HG03135 (cell line): ENCODE results near the gene NCOA6.

Experiments
- ATAC-seq: cut with Tn5 transposase; IDR thresholded peaks from one replicate; pipeline ENCODE4 v1.9.1; 2021; ENCODE audit warnings: mild to moderate bottlenecking, moderate library complexity; ENCODE audit not compliant: unreplicated experiment

The NCOA6 gene

DNA sequence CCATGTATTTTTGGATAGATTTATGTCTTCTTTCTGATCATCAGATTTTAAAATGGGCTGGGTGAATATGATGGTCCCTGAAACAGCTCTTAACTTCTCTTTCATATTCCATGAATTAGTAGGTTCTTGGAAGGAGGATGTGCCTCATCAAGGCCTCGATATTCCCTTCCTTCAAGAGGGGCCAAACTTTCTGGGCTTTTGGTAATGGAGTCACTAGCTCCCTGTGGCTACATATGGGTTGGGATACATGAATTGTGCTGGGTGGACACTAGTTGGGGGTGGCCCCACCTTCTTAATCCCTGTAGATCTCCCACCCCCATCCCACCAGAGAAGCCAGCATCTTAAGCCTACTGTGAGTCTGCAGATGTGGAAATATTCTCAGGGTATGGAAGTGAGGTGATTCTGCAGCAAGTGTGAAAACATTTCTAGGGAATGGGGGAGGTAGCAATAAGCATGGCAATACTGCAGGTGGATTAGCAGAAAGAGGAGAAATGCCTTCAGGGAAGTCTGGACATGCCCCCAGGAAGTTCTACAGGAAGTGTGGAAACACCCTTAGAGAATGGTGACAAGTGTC is 119.1 kb downstream of the NCOA6 start:
- no peak for ATAC-seq

- ATAC-seq, result no peak
Observed at GRCh38 chr20:34705397-34706301, 119.8 kb downstream of the NCOA6 start.

- no peak for ATAC-seq
Observed at GRCh38 chr20:34705008-34705396, 120.4 kb downstream of the NCOA6 start.

DNA sequence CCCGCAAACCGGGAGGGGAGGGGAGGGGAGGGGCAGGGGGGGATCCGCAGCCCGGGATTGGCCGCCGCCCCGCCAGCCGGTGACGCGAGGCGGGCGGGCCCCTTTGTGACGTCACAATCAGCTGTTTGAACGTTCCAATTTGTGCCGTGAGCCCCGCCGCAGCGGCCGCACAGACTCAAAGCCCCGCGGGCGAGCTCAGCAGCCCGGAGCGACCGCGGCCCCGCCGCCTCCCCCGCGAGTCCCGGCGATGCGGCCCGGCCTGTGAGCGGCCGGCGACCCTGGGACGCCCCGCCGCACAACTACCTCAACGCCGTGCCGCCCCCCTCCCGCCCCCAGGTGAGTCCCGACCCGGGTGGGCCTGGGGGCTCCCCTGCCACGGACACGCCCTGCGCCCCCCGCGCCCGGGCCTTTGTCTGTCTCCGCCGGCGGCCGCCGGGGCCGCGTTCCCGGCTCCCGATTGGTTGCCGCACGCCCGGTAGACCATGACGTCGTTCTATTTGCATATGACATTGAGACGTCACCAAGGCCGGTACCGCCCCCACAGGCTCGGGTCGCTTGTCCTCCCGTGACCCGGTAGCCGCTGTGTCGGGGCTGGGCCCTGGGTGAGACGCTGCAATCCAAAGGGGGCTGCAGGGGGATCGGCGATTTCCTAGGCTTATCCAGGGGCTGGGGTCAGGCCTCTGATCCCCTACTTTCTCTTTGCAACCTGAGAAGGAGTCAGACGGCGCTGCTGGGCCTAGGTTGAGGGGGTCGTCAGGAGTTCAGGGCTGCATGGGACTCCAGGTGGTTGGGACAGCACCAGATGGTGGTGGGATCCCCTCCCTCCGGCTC is 121.1 kb downstream of the NCOA6 start, which contains the start of gene TP53INP2:
TSS of gene TP53INP2 (plus strand) at position 168 of the 831 bp plus-strand sequence. CDS start 4,396 bp downstream, outside the sequence.
- ATAC-seq, result peak; percentile 42

DNA sequence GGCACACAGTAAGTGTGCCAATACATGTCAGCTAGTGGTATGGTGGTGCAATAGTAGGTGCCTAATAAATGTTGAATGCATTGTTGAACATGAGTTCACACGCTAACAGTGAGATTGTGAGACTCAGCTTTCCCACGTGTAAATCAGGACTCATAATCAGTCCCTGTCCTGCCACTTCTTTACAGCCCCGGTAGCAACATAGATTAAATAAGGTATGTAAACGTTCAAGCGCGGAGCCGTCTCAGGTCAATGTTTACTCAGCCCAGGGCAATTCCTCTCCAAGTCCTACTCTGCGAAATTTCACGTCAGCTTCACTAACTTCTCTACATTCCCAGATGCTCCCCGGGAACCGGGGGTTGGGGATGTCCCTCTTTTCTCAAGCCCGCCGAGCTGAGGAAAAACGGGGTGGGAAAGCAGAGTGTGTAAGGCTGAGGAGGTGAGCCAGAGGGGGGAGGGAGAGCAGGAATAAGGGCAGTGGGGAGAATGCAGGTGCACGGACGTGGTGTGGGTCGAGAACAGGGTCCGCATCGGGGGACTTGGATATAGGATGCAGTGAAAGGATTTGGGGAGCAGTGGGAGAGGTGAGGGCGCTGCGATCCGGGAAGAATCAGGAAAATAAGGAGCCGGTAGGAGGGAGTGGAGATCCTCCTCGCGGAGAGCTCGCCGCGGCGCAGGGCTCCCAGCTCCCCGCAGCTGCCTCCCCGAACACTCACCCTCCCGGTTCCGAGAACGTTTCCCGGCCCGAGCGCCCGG is 121.9 kb downstream of the NCOA6 start:
- peak; percentile 3 for ATAC-seq

GRCh38 chr20:34703061-34703423 is 122.4 kb downstream of the NCOA6 start:
- ATAC-seq, result no peak

DNA sequence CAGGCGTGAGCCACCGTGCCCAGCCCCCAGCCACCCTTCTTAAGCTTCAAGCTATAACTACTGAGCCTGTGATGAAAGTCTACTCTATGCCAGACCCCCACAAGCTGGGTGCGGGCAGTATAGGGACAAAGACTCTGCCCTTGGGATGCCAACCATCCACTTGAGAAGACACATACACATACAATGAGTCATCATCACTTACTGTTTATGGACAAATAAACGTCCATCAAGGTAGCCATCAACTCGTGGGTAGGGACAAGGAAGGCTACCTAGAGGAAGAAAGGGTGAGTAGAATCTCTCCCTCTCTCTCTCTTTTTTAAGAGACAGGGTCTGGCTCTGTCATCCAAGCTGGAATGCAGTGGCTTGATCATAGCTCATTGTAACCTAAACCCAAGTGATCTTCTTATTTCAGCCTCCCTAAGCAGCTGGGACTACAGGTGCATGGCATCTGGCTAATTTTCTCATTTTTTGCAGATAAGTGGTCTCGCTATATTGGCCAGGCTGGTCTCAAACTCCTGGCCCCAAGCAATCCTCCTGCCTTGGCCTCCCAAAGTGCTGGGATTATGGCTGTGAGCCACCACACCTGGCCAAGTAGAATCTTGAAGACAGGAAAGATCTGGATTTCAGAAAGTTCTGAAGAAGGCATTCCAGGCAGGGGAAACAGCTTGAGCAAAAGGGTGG is 123.9 kb downstream of the NCOA6 start:
- no peak for ATAC-seq

DNA sequence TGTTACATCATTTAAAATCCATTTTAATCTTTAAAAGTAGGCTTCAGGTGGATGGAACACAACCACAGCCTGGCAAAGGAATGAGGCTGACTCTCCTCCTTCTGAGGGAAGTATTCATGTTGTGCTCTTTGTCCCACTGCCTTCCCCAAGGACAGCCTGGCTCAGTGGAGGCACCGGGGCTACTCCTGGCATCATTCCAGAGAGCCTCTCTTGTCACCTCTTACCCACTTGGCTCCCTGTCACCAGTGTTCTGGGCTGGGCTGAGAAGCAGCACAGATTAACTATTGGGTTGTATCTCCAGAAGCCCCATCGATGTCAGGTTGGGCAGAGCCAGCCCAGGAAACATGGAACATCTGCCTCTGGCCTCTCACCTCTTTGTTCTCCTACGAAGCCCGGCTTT is 132.0 kb downstream of the NCOA6 start:
- no peak for ATAC-seq

- no peak for ATAC-seq
Observed at GRCh38 chr20:34691838-34692237, 133.6 kb downstream of the NCOA6 start.

- ATAC-seq, result no peak
Observed at GRCh38 chr20:34689486-34689885, 136.0 kb downstream of the NCOA6 start.

DNA sequence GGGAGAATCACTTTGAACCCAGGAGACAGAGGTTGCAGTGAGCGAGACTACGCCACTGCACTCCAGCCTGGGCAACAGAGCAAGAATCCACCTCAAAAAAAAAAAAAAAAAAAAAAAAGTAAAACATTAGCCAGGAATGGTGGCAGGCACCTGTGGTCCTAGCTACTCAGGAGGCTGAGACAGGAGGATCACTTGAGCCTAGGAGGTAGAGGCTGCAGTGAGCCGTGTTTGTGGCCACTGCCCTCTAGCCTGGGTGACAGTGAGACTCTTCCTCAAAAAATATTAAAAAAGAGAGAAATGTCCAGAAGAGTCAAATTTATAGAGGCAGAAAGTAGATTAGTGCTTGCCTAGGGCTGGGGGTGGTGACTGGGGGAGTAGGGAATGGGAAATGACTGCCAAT is 141.8 kb downstream of the NCOA6 start:
- no peak for ATAC-seq

- no peak for ATAC-seq
Observed at GRCh38 chr20:34680586-34681175, 144.8 kb downstream of the NCOA6 start.

- ATAC-seq, result peak; percentile 90
Observed at GRCh38 chr20:34676642-34677373, 148.6 kb downstream of the NCOA6 start, which contains the start of gene PIGU. Gene PIGU (minus strand): TSS chr20:34677092. CDS start chr20:34677085, 7 bp downstream.

GRCh38 chr20:34675993-34676641 is 149.3 kb downstream of the NCOA6 start:
- no peak for ATAC-seq

DNA sequence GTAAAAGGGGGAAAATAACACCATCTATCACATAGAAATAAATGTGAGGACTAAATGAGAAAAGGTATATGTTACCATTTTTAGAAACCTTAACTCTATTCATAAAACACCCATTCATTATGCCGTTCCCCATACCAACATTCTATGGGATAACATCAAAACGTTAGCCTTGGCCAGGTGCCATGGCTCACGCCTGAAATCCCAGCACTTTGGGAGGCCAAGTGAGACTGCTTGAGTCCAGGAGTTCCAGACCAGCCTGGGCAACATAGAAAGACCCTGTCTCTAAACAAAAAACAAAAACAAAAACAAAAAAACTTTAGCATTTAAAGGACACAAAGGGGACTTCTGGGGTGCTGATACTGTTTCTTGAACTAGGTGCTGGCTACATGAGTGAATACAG is 149.9 kb downstream of the NCOA6 start:
- ATAC-seq, result no peak

GRCh38 chr20:34673412-34673811 is 152.0 kb downstream of the NCOA6 start:
- no peak for ATAC-seq

DNA sequence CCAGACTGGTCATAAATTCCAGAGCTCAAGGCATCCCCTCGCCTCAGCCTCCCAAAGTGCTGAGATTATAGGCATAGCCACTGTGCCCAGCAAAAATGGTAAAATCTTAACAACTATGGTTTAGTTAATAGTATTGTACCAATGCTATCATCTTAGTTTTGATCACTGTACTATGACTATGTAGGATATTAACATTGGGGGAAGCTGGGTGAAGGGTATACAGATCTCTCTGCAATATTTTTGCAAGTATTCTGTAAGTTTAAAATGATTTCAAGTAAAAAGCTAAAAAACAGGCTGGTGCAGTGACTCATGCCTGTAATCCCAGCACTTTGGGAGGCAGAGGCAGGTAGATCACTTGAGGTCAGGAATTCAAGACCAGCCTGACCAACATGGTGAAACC is 156.4 kb downstream of the NCOA6 start:
- ATAC-seq, result no peak
